Left cardiac atrium (tissue), 4 donors: ENCODE data around the gene TMC1. TPM values are rescaled to one million over a fixed set of nuclear protein-coding genes. Genes with fewer than 3 reads are reported as not detected.
"Not testable (repeated sequence)": the region's sequence is repeated elsewhere in the genome, so short reads cannot be mapped to it uniquely, and the experiment has no call there.

Source experiments
- ATAC-seq, 2 donors: fragments of 200-7000 bp; cut with Tn5 transposase; one replicate each; pipeline ENCODE4 v1.9.1; 2020; ENCODE audit warnings: mild to moderate bottlenecking in 2 of 2, moderate library complexity in 2 of 2
- DNase-seq: peaks from one replicate; pipeline ENCODE4 v3.0.0-alpha.2; 2020
- intact Hi-C, 2 donors: fragments of 100-400 bp; cut with DNase I; formaldehyde crosslinking; loops; one replicate each; pipeline versions ENCODE4 v1.14.1 to v1.15.1; 2022 to 2023
- total RNA-seq, 2 donors: library from RNA; stranded (reverse); fragmentation: NEBNext Ultra II Directional; extraction: Animal tissue kit (Norgen Biotek cat#: 25700); gene quantifications; one replicate each; pipeline ENCODE4 v1.2.1, GENCODE V29; 2021
- donor health status: DM: no; HTN: yes; CAD: no.
- donor health status: DM: no; HTN: yes; CAD: no; lungs with severe emphysema.
- donor health status: DM: yes; HTN: yes; CAD: no.
- donor health status: Dilated cardiomyopathy.

TMC1 gene
- total RNA-seq, 2 donors from 2014 or later = 0.27 TPM; not detected in 1

GRCh38 chr9:72521011-72521410 is 397 bp upstream of the TMC1 start:
- DNase-seq, intact Hi-C loops, ATAC-seq: not testable (repeated sequence)

GRCh38 chr9:72524820-72525540 is 3.6 kb downstream of the TMC1 start:
- intact Hi-C loops = no loop called here
- ATAC-seq = peak; percentile 67 to 73
- no peak for DNase-seq

DNA sequence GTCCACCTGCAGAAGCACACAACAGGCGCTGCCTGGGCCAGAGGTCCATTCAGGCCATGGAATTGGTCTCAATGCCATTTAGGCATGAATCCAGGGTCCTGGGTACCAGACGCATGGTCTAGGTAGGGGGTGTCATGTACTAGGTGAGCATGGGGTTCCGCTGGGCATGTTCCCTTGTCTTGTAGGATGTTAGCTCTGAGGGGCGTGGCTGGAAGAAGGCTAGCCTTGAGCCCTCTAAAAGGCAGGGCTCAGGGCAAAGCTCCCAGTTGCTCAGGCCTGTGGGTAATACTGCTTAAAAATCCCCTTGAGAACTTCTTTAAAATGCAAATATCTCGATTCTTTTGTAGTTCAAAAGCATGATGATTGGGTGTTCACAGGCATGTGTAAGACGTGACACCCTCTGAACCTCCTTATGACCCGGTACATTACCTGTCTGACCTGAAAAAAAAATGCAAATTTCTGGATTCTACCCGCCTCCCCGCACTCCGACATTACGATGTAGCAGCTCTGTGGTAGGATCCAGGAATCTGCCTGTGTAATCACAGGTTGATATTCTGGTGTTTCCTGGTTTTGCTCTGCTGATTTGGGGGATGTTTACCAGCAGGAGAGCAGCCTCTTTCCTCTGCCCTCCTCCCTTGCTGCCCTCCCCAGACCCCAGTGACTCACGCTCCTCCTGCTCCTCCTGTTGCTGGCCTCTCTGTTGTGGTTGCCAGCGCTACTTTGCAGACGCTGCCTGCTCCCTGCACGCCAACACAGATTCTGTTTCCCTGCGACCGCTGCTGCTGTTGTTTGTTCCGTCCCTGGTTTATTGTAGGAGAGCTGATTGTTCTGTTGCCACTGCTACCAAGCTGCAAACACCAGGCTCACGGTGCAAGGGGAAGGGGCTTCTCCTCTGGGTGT is 5.7 kb downstream of the TMC1 start:
- DNase-seq (peak; percentile 76), ATAC-seq (peak; percentile 91 to 98)
- intact Hi-C loops = no loop called here

- ATAC-seq = no peak
- intact Hi-C loops = no loop called here
- no peak for DNase-seq
Observed at GRCh38 chr9:72527801-72528195, 6.4 kb downstream of the TMC1 start.

- intact Hi-C loops = no loop called here
- ATAC-seq (no peak), DNase-seq (no peak)
Observed at GRCh38 chr9:72529531-72529930, 8.1 kb downstream of the TMC1 start.

- intact Hi-C loops = no loop called here
- DNase-seq (no peak), ATAC-seq (no peak)
Observed at GRCh38 chr9:72533322-72533721, 11.9 kb downstream of the TMC1 start.

- DNase-seq = no peak
- ATAC-seq = no peak
- intact Hi-C loops = no loop called here
Observed at GRCh38 chr9:72534931-72535330, 13.5 kb downstream of the TMC1 start.

GRCh38 chr9:72537011-72537545 is 15.7 kb downstream of the TMC1 start:
- intact Hi-C loops = no loop called here
- ATAC-seq (no peak), DNase-seq (no peak)

DNA sequence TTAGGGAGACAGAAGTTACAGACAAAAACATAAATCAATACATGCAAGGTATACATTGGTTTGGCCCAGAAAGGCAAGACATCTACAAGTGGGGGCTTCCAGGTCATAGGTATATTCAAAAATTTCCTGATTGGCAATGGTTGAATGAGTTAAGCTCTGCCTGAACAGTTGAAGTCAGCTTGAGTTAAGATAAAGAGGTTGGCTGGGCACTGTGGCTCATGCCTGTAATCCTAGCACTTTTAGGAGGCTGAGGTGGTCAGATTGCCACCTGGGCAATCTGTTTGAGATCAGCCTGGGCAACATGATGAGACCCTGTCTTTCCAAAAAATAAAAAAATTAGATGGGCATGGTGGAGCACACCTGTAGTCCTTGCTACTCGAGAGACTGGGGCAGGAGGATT is 16.3 kb downstream of the TMC1 start:
- ATAC-seq (no peak), DNase-seq (no peak)
- intact Hi-C loops = no loop called here

- intact Hi-C loops = no loop called here
- no peak for DNase-seq
- no peak for ATAC-seq
Observed at GRCh38 chr9:72538921-72539702, 17.7 kb downstream of the TMC1 start.

- no peak for ATAC-seq
- intact Hi-C loops = no loop called here
- DNase-seq = no peak
Observed at GRCh38 chr9:72539824-72540347, 18.5 kb downstream of the TMC1 start.

GRCh38 chr9:72540348-72540873 is 19.0 kb downstream of the TMC1 start:
- ATAC-seq (no peak), DNase-seq (no peak)
- intact Hi-C loops = no loop called here

GRCh38 chr9:72542537-72542833 is 21.1 kb downstream of the TMC1 start:
- intact Hi-C loops, ATAC-seq, DNase-seq: not testable (repeated sequence)

DNA sequence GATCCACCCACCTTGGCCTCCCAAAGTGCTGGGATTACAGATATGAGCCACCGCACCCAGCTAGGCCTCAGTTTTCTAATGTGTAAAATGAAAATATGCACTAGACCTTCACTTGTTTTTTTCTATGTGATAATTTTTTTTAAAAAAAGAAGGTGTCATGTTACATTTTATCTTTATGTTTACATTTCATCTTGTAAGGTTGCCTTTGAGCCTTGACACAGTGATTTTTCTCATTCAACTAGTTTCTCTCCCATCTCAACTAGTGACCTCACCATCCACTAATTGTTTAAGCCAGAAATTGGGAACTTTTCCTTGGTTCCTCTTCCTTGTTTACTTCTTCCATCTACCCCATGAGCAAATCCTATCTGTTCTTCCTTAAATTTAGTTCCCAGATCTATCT is 21.5 kb downstream of the TMC1 start:
- no peak for DNase-seq
- ATAC-seq = no peak
- intact Hi-C loops = no loop called here

- DNase-seq (no peak), ATAC-seq (no peak)
- intact Hi-C loops = no loop called here
Observed at GRCh38 chr9:72551306-72551705, 29.9 kb downstream of the TMC1 start.

- ATAC-seq (no peak), DNase-seq (no peak)
- intact Hi-C loops = no loop called here
Observed at GRCh38 chr9:72552356-72552755, 30.9 kb downstream of the TMC1 start.

GRCh38 chr9:72554221-72554641 is 32.8 kb downstream of the TMC1 start:
- DNase-seq (no peak), ATAC-seq (peak; percentile 47 to 71)
- intact Hi-C loops = no loop called here

GRCh38 chr9:72557549-72557948 is 36.1 kb downstream of the TMC1 start:
- intact Hi-C loops = no loop called here
- ATAC-seq (peak in 1 of 2 donors; percentile 89), DNase-seq (no peak)

DNA sequence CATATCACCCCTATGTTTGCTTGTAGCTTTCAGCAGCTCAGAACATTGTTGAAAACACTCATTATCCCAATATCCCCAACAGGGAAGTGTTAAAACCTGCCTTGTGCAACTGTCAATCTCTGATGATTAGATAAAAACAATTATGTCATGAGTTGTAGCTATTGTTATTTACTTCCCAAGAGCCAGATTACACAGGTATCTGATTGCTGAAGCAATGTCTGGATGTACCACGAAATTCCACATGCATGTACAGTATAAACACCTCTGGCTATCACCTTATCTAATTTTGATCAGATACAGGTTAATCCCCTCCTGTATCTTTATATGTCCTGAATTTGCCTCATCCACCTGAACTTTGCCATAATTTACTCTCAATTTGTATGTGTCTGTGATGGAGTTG is 38.7 kb downstream of the TMC1 start:
- DNase-seq (no peak), ATAC-seq (no peak)
- intact Hi-C loops = no loop called here
